D341Med (cell line): Measurements from ENCODE around the gene USP17L30.
"Not testable (repeated sequence)": the region's sequence is repeated elsewhere in the genome, so short reads cannot be mapped to it uniquely, and the experiment has no call there.

Experiments used
- DNase-seq: peaks from one replicate; pipeline ENCODE4 v3.0.0; 2012; ENCODE audit warnings: low spot score

The USP17L30 gene

GRCh38 chr4:9362829-9363228 lies at the start of gene USP17L30:
Gene USP17L30 (plus strand): TSS chr4:9363129. CDS start chr4:9363129, 0 bp downstream.
- not testable (repeated sequence) for DNase-seq

- not testable (repeated sequence) for DNase-seq
Observed at GRCh38 chr4:9324191-9324590, 38.7 kb upstream of the USP17L30 start.

DNA sequence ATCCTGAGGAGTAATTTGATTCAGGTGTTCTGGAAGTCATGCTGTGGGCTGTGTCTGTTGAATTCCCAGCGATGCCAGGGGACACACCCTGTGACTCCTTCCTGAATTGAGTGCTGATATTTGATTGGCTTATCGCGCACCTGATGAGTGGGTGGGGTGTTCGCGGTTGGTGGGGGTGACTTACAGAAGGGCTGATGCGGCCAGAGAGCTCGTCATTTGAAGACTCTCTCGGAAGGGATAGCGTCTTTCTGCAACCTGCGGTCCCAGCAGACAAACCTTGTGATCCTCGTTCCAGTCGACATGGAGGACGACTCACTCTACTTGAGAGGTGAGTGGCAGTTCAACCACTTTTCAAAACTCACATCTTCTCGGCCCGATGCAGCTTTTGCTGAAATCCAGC lies 38.1 kb upstream of the USP17L30 start, which contains the start of gene USP17L24:
Gene USP17L24, plus strand, starts transcription at position 301 of the 400 bp plus-strand sequence. Its CDS starts 0 bp downstream, at position 301.
- DNase-seq, result not testable (repeated sequence)

- DNase-seq, result not testable (repeated sequence)
Observed at GRCh38 chr4:9329611-9330010, 33.3 kb upstream of the USP17L30 start, which contains the start of gene USP17L25. Gene USP17L25 (plus strand): TSS chr4:9329911. CDS start chr4:9329911, 0 bp downstream.

GRCh38 chr4:9334358-9334757 lies 28.6 kb upstream of the USP17L30 start, which contains the start of gene USP17L26:
Gene USP17L26 (plus strand): TSS chr4:9334658. CDS start chr4:9334658, 0 bp downstream.
- DNase-seq, result not testable (repeated sequence)

GRCh38 chr4:9339103-9339502 lies 23.8 kb upstream of the USP17L30 start, which contains the start of gene USP17L5:
Gene USP17L5 (plus strand): TSS chr4:9339403. CDS start chr4:9339403, 0 bp downstream.
- not testable (repeated sequence) for DNase-seq

DNA sequence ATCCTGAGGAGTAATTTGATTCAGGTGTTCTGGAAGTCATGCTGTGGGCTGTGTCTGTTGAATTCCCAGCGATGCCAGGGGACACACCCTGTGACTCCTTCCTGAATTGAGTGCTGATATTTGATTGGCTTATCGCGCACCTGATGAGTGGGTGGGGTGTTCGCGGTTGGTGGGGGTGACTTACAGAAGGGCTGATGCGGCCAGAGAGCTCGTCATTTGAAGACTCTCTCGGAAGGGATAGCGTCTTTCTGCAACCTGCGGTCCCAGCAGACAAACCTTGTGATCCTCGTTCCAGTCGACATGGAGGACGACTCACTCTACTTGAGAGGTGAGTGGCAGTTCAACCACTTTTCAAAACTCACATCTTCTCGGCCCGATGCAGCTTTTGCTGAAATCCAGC lies 19.1 kb upstream of the USP17L30 start, which contains the start of gene USP17L27:
Gene USP17L27, plus strand, starts transcription at position 301 of the 400 bp plus-strand sequence. Its CDS starts 0 bp downstream, at position 301.
- DNase-seq, result not testable (repeated sequence)

DNA sequence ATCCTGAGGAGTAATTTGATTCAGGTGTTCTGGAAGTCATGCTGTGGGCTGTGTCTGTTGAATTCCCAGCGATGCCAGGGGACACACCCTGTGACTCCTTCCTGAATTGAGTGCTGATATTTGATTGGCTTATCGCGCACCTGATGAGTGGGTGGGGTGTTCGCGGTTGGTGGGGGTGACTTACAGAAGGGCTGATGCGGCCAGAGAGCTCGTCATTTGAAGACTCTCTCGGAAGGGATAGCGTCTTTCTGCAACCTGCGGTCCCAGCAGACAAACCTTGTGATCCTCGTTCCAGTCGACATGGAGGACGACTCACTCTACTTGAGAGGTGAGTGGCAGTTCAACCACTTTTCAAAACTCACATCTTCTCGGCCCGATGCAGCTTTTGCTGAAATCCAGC lies 14.3 kb upstream of the USP17L30 start, which contains the start of gene USP17L28:
Gene USP17L28, plus strand, starts transcription at position 301 of the 400 bp plus-strand sequence. Its CDS starts 0 bp downstream, at position 301.
- DNase-seq, result not testable (repeated sequence)

DNA sequence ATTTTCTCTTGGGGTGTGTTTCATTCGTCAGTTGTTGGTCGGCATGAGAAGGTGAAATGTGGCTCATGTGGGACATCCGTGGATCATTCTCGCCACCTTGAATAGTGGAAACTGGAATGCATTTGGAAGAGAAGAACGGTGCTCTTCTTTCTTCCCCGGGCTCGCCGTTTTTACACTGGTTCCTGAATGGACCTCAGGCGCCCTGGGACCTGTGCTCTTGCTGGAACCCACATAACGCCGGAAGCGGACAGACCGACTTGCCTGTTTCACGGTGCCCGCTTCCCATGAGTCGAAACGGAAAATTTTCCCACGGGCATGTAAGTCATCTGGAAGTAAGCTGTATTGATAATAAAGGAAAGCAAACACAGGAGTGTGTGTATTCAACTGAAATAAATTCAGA lies 12.1 kb upstream of the USP17L30 start:
- not testable (repeated sequence) for DNase-seq

DNA sequence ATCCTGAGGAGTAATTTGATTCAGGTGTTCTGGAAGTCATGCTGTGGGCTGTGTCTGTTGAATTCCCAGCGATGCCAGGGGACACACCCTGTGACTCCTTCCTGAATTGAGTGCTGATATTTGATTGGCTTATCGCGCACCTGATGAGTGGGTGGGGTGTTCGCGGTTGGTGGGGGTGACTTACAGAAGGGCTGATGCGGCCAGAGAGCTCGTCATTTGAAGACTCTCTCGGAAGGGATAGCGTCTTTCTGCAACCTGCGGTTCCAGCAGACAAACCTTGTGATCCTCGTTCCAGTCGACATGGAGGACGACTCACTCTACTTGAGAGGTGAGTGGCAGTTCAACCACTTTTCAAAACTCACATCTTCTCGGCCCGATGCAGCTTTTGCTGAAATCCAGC lies 9.6 kb upstream of the USP17L30 start, which contains the start of gene USP17L29:
Gene USP17L29, plus strand, starts transcription at position 301 of the 400 bp plus-strand sequence. Its CDS starts 0 bp downstream, at position 301.
- not testable (repeated sequence) for DNase-seq

GRCh38 chr4:9379881-9380280 lies 17.0 kb downstream of the USP17L30 start:
- DNase-seq, result not testable (repeated sequence)

DNA sequence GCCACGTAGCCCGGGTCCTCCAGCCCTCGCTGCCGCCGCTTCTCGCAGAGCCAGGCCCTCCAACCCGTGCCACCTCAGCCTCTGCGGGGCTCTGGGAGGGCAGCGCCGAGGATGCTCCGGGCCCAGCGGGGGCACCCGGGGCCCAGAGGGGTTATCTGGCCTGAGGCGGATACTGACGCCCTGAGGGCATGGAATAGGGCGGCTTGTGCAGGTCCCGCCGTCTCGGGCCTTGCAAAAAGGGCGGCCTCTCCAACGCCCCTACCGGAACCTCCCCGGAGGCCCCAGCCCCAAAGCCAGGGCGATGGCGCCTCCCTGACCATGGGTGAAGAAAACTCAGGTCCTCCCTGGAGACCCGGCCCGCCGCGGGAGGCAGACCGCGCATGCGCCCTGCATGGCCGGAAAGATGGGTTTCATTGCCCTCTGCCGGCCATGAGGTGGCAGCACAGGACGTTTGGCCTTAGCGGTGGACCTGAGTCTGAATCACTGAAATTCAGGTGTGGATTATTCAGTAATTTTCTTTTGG lies 18.1 kb downstream of the USP17L30 start:
- DNase-seq, result peak; percentile 32

- DNase-seq, result no peak
Observed at GRCh38 chr4:9384126-9384525, 21.2 kb downstream of the USP17L30 start.

GRCh38 chr4:9389001-9389400 lies 26.1 kb downstream of the USP17L30 start:
- not testable (repeated sequence) for DNase-seq

- DNase-seq, result not testable (repeated sequence)
Observed at GRCh38 chr4:9405774-9406173, 42.8 kb downstream of the USP17L30 start.

- DNase-seq, result not testable (repeated sequence)
Observed at GRCh38 chr4:9406491-9406890, 43.6 kb downstream of the USP17L30 start.

GRCh38 chr4:9409793-9410192 lies 46.9 kb downstream of the USP17L30 start:
- DNase-seq, result no peak
